Uterus (tissue), 2 donors: ENCODE measurements around the gene CAVIN3.

Experiments
- POLR2A ChIP-seq, 2 donors: fragments of 450-650 bp; IDR thresholded peaks; one replicate each; pipeline ENCODE4 v1.6.1; 2016; ENCODE audit warnings: antibody characterized with exemption in 2 of 2, mild to moderate bottlenecking in 1 of 2, moderate library complexity in 1 of 2
- TF ChIP-seq, protein P1 (sequence below), 4 experiments: fragments of 200-600 bp in 2 of 4; fragments of 450-650 bp in 2 of 4; sonication (generic) in 2 of 4; IDR thresholded peaks; one replicate each; pipeline ENCODE4 v1.5.1; 2016 to 2019; ENCODE audit warnings: antibody characterized with exemption in 4 of 4, mild to moderate bottlenecking in 2 of 4, moderate library complexity in 1 of 4

DNA sequence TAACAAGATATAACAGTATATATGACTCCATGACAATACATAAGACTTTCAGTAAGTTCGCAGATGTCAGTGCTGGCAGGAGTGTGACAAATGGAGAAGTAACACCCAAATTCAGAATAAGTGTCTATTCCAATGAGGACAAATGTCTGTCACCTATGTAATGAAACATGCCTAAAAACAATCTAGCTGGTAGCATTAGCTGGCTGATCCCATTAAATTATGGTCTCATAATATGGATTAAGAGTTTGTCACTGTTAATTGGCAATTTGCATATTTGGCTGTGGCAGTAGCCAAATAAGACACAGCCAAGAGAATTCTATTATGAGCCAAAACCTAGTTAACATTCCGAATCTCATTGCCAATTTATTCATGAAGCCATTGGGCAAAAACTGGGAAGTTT lies 30.2 kb upstream of the CAVIN3 start:
- TF ChIP-seq, protein P1, sequence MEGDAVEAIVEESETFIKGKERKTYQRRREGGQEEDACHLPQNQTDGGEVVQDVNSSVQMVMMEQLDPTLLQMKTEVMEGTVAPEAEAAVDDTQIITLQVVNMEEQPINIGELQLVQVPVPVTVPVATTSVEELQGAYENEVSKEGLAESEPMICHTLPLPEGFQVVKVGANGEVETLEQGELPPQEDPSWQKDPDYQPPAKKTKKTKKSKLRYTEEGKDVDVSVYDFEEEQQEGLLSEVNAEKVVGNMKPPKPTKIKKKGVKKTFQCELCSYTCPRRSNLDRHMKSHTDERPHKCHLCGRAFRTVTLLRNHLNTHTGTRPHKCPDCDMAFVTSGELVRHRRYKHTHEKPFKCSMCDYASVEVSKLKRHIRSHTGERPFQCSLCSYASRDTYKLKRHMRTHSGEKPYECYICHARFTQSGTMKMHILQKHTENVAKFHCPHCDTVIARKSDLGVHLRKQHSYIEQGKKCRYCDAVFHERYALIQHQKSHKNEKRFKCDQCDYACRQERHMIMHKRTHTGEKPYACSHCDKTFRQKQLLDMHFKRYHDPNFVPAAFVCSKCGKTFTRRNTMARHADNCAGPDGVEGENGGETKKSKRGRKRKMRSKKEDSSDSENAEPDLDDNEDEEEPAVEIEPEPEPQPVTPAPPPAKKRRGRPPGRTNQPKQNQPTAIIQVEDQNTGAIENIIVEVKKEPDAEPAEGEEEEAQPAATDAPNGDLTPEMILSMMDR (IDR thresholded peaks at IDR 0.05), result no peak
- TF ChIP-seq POLR2A (IDR thresholded peaks at IDR 0.05), result no peak
